ENCODE data around the gene MAGOHB.

DNA sequence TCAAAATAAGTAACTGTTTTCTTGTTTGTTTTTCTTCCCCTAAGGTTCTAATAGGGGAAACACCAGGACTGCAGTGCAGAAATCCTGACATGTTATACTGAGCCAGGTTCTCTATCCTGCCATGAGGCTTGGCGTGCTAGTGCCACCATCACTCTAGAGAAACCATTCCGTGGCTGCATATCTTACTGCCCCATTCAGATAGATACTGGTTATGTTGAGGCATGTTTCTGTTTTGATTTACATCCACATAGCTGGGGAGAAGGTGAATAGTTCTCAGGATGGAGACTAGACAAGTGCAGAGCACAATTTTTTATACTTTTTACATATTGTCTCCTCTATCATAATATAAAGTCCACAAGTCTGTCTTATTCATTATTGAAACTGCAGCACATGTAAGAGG is 11.5 kb downstream of the MAGOHB start:
- TF ChIP-seq, protein P1, sequence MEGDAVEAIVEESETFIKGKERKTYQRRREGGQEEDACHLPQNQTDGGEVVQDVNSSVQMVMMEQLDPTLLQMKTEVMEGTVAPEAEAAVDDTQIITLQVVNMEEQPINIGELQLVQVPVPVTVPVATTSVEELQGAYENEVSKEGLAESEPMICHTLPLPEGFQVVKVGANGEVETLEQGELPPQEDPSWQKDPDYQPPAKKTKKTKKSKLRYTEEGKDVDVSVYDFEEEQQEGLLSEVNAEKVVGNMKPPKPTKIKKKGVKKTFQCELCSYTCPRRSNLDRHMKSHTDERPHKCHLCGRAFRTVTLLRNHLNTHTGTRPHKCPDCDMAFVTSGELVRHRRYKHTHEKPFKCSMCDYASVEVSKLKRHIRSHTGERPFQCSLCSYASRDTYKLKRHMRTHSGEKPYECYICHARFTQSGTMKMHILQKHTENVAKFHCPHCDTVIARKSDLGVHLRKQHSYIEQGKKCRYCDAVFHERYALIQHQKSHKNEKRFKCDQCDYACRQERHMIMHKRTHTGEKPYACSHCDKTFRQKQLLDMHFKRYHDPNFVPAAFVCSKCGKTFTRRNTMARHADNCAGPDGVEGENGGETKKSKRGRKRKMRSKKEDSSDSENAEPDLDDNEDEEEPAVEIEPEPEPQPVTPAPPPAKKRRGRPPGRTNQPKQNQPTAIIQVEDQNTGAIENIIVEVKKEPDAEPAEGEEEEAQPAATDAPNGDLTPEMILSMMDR (IDR thresholded peaks at IDR 0.05 in 2 of 3, conservative IDR thresholded peaks at IDR 0.05 in 1 of 3; ENCODE audit: control insufficient read depth in 2 of 3, extremely low read depth in 1 of 3, insufficient read depth in 1 of 3, low read depth in 3 of 3, low read length in 3 of 3), result no peak
- TF ChIP-seq EZH2 (IDR thresholded peaks at IDR 0.05; ENCODE audit: borderline replicate concordance, control insufficient read depth, low read depth, low read length), result no peak
- no peak for TF ChIP-seq BHLHE40 (IDR thresholded peaks at IDR 0.05; ENCODE audit: borderline replicate concordance in 1 of 2, low read depth in 2 of 2, low read length in 1 of 2)
- TF ChIP-seq CBX3 (IDR thresholded peaks at IDR 0.05; ENCODE audit: borderline replicate concordance, low read depth), result no peak
- no peak for TF ChIP-seq POLR2A (IDR thresholded peaks at IDR 0.05; ENCODE audit: low read depth, low read length)
- TF ChIP-seq, protein P2, sequence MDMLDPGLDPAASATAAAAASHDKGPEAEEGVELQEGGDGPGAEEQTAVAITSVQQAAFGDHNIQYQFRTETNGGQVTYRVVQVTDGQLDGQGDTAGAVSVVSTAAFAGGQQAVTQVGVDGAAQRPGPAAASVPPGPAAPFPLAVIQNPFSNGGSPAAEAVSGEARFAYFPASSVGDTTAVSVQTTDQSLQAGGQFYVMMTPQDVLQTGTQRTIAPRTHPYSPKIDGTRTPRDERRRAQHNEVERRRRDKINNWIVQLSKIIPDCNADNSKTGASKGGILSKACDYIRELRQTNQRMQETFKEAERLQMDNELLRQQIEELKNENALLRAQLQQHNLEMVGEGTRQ (IDR thresholded peaks at IDR 0.05; ENCODE audit: borderline replicate concordance, low read depth, low read length), result no peak
- TF ChIP-seq STAT3 (IDR thresholded peaks at IDR 0.05; ENCODE audit: low read depth, low read length), result no peak
- TF ChIP-seq, protein P3, sequence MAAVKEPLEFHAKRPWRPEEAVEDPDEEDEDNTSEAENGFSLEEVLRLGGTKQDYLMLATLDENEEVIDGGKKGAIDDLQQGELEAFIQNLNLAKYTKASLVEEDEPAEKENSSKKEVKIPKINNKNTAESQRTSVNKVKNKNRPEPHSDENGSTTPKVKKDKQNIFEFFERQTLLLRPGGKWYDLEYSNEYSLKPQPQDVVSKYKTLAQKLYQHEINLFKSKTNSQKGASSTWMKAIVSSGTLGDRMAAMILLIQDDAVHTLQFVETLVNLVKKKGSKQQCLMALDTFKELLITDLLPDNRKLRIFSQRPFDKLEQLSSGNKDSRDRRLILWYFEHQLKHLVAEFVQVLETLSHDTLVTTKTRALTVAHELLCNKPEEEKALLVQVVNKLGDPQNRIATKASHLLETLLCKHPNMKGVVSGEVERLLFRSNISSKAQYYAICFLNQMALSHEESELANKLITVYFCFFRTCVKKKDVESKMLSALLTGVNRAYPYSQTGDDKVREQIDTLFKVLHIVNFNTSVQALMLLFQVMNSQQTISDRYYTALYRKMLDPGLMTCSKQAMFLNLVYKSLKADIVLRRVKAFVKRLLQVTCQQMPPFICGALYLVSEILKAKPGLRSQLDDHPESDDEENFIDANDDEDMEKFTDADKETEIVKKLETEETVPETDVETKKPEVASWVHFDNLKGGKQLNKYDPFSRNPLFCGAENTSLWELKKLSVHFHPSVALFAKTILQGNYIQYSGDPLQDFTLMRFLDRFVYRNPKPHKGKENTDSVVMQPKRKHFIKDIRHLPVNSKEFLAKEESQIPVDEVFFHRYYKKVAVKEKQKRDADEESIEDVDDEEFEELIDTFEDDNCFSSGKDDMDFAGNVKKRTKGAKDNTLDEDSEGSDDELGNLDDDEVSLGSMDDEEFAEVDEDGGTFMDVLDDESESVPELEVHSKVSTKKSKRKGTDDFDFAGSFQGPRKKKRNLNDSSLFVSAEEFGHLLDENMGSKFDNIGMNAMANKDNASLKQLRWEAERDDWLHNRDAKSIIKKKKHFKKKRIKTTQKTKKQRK (IDR thresholded peaks at IDR 0.05; ENCODE audit: low read depth, low read length), result no peak
- TF ChIP-seq FOXM1 (IDR thresholded peaks at IDR 0.05; ENCODE audit: low read depth, low read length), result no peak
- no peak for TF ChIP-seq GABPA (IDR thresholded peaks at IDR 0.05; ENCODE audit: low read depth)
- TF ChIP-seq, protein P4, sequence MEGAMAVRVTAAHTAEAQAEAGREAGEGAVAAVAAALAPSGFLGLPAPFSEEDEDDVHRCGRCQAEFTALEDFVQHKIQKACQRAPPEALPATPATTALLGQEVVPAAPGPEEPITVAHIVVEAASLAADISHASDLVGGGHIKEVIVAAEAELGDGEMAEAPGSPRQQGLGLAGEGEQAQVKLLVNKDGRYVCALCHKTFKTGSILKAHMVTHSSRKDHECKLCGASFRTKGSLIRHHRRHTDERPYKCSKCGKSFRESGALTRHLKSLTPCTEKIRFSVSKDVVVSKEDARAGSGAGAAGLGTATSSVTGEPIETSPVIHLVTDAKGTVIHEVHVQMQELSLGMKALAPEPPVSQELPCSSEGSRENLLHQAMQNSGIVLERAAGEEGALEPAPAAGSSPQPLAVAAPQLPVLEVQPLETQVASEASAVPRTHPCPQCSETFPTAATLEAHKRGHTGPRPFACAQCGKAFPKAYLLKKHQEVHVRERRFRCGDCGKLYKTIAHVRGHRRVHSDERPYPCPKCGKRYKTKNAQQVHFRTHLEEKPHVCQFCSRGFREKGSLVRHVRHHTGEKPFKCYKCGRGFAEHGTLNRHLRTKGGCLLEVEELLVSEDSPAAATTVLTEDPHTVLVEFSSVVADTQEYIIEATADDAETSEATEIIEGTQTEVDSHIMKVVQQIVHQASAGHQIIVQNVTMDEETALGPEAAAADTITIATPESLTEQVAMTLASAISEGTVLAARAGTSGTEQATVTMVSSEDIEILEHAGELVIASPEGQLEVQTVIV (IDR thresholded peaks at IDR 0.05; ENCODE audit: borderline replicate concordance, partially characterized antibody), result no peak

Data from GM12878 (cell line).